Stimulated activated CD4-positive, alpha-beta T cell treated with anti-CD3 and anti-CD28 coated beads, Interleukin-4, amount 100 ng/mL, for 4 hours (primary cell): Measurements from ENCODE around the gene ANKRD2.
"Not testable (repeated sequence)": the region's sequence is repeated elsewhere in the genome, so short reads cannot be mapped to it uniquely, and the experiment has no call there.

Experiments
- DNase-seq, 2 experiments: peaks; one replicate each; pipeline ENCODE4 v3.0.0-alpha.2; 2020

ANKRD2 gene

DNA sequence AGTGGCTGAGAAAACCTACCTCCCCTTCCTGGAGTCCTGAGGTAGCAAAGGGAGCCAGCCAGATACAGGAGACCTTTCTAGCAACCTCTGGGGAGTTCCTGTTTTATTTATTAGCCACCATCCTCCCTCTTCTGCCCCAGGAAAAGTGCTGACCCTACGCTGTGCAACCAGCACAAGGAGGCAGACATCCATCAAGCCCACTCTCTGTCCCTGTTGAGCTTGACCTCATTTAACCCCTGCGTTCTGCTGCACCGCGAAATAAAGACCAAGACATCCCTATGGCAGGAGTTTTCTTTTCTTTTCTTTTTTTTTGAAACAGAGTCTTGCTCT lies 25.3 kb upstream of the ANKRD2 start:
- DNase-seq = no peak

DNA sequence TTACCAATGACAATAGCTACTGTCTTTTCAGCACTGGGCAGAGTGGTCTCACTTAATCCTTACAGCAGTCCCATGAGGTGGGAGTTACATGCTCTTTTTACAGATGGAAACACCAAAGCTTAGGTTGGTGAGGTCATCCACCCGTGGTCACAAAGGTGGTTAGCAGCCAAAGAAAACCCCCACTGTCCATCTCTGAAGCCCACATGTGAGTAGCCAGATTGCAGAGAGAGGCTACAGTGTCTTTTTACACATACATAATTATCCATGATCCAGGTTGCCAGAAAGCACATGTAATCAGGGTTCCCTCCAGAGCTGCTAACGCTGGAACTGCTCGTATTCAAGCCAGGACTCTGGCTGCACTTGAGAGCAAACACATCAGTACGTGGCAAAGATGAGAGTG lies 24.6 kb upstream of the ANKRD2 start:
- no peak for DNase-seq

DNA sequence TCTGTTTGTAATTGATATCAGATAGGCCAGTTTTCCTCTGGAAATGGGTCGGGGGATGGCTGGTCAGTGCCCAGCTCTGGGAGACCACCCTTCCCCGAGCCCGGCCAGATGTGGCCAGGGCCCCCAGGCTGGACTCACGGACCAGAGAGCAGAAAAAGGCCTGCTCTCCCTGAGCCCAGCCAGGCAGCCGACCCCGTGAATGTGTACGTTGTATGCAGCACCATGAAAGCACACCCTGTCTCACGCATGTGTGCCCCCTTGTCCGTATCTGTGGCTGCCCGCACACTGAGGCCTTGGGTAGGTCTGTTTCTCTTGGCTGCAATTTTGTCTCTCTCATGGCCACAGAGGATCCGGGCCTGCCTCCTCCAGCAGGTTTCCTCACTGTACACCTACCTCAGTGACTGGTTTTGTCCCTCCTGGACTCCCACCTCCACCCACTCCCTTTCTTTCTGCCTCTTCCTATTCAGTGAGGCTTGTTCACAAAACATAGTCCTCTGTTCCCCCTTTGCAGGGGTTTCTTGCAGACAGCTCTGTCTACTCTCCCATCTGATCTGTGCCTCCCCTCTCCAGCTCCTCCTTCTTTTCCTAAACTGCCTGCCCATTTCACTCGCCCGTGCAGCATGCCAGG lies 23.6 kb upstream of the ANKRD2 start:
- no peak for DNase-seq

DNA sequence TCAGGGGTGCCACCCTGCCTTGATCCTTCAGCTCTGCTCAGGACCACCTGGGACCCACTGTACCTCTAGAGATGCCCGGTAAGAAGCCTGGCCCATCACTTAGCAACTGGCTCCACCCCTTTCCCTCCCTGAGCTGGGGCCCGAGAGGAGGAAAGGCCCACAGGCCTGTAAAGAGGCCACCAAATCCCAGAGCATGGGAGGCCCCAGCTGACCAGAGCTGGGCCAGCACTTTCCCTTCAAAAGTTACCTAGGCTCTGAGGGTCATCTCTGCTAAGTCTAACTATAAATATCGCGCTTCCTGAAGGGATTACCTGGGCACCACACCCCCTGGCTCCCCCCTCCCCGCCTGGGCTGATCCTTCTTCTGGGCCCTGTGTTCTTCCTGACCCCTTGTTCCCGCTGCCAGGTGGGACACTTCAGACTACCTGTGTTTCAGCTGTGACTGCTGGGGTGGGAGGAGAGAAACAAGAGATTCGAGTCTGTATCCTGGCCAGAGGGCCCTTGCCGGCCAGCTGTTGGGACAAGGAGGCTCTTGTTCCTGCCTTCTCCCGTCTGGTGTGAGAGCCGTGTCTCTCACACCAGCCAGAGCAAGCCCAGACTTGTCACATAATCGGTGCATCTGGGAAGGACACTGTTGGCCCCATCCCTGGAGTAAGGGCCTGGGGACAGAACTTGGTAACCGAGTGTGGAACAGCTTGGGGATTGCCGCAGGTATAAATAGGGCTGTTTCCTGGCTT lies 22.8 kb upstream of the ANKRD2 start:
- no peak for DNase-seq

- no peak for DNase-seq
These were observed 22.0 kb upstream of the ANKRD2 start for GRCh38 chr10:97550336-97551149.

GRCh38 chr10:97551271-97551670 lies 21.3 kb upstream of the ANKRD2 start:
- DNase-seq = no peak

GRCh38 chr10:97553575-97554031 lies 19.0 kb upstream of the ANKRD2 start:
- DNase-seq = peak; percentile 59 to 64

DNA sequence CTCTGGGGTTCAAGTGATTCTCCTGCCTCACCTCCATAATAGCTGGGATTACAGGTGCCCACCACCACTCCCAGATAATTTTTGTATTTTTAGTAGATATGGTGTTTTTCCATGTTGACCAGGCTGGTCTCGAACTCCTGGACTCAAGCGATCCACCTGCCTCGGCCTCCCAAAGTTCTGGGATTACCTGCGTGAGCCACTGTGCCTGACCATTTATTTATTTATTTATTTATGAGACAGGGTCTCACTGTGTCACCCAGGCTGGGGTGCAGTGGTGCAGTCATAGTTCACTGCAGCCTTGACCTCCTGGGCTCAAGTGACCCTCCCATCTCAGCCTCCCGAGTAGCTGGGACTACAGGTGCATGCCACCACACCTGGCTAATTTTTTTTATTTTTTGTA lies 18.2 kb upstream of the ANKRD2 start:
- DNase-seq = not testable (repeated sequence)

DNA sequence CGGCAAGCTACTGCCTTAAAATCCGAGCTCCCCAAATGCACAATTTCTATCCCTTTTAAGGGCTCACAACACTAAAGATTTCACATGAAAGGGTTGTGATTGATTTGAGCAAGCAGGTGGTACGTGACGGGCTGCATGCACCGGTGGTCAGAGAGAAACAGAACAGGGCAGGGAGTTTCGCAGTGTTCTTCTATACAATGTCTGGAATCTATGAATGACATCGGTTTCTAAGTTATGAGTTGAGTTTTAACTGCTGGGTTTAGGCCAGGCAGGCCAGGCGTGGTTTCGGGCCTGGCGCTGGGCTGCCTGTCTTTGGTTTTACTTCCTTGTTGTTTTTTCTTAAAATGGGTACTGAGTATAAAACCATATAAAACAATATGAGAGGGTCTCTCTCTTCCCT lies 17.0 kb upstream of the ANKRD2 start:
- not testable (repeated sequence) for DNase-seq

- not testable (repeated sequence) for DNase-seq
These were observed 11.7 kb upstream of the ANKRD2 start for GRCh38 chr10:97560731-97561381.

- DNase-seq = not testable (repeated sequence)
These were observed 11.0 kb upstream of the ANKRD2 start for GRCh38 chr10:97561386-97562077.

- not testable (repeated sequence) for DNase-seq
These were observed 10.2 kb upstream of the ANKRD2 start for GRCh38 chr10:97562329-97562728.

- DNase-seq = no peak
These were observed 9.2 kb upstream of the ANKRD2 start for GRCh38 chr10:97563337-97563736.

DNA sequence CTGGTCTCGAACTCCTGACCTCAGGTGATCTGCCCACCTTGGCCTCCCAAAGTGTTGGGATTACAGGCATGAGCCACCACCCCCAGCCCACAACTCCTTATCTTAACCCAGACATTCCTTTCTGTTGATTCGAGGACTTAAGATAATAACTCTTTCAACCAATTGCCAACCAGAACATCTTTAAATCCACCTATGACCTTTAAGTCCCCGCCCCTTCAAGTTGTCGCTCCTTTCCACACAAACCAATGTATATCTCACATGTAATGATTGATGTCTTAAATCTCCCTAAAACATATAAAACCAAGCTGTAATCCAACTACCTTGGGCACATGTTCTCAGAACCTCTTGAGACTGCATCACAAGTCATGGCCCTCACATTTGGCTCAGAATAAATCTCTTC lies 7.8 kb upstream of the ANKRD2 start:
- DNase-seq = no peak

DNA sequence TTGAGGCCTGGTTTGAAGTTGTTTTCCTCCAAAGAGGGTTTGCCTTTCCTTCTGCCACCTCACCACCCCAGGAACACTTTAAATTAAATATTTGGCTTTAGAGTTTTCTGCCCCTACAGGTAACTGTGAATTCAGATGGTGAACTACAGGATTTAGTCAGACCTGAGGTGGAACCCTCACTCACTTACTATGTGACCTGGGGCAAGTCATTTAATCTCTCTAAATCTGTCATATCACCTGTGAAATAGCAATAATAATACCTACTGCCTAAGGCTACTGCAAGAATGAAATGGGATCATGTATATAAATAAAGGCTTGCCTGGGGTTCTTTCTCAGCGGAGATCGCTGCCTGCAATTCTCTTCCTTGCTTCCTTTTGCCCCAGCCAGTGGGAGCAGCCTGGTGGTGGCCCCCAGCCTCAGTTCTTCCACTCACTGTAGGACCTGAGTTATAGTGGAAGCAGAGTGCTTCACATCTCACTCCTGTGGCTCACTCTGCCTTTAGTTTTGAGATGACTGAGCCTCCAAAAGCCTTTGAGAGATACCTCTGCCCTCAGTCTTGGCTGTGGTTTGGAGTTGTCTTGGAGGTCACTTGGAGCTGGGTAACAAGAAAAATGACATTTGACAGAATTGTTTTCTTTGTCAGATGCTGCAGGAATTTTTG lies 6.1 kb upstream of the ANKRD2 start:
- DNase-seq = no peak

DNA sequence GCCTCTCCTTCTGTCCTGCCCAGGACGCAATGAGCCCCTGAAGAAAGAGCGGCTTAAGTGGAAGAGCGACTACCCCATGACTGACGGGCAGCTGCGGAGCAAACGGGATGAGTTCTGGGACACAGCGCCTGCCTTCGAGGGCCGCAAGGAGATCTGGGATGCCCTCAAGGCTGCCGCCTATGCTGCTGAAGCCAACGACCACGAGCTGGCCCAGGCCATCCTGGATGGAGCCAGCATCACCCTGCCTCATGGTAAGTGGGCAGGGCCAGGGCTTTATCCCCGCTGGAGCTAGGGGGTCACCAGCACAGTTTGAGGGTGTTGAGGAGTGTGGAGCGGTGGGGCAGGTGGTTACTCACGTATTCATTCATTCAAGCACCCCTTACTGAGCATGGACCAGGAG lies 4.7 kb upstream of the ANKRD2 start:
- no peak for DNase-seq

DNA sequence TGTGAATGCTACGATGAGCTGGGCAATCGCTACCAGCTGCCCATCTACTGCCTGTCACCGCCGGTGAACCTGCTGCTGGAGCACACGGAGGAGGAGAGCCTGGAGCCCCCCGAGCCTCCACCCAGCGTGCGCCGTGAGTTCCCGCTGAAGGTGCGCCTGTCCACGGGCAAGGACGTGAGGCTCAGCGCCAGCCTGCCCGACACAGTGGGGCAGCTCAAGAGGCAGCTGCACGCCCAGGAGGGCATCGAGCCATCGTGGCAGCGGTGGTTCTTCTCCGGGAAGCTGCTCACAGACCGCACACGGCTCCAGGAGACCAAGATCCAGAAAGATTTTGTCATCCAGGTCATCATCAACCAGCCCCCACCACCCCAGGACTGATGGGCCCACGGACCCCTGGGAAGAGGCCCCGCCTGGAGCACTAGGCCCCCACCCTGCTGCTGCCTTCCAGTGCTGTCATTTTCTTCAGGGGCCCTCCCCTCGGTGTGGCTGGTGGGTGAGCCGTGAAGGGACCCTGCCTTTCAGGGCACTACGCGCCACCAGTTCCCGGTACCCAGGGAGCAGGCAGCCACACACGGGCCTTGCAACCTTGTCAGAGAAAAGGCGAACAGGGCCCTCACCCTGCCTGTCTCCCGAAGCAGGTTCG lies 2.3 kb upstream of the ANKRD2 start:
- no peak for DNase-seq

DNA sequence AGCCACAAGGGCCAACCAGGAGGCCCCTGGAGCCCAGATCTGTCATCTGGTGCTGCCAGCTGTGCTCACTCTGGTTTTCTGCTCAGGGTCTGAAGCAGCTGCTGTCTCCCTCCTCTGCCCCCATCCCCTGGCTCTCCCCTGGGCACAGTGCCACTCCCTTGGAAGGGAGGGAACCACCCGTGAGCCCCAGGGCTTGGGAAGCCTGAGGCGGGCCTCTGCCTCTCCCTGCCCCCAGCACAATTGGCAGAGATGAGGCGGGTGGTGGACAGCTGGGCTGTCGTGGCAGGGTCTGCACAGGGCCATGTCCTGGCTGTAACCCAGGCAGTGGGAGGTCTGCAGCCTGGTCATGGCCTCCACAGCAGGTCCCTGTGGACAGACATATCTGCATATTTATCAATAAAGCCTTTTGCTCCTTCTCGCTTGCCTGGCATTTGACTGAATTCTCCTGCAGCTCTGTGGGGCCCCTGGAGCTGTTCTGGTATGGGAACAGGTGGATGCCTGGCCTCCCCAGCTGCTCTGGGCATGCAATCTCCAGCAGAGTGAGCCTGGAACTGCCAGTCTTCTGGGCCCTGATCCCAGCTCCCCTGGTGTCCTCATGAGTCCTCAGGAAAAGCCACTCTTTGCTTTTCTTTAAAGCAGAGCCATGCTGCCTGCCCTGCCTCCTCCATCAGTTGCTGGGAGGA lies 1.6 kb upstream of the ANKRD2 start:
- DNase-seq = no peak

GRCh38 chr10:97571622-97572021 lies 957 bp upstream of the ANKRD2 start:
- DNase-seq = no peak

GRCh38 chr10:97573021-97573420 lies 442 bp downstream of the ANKRD2 start:
- DNase-seq = no peak

GRCh38 chr10:97573672-97574071 lies 1.1 kb downstream of the ANKRD2 start:
- DNase-seq = no peak
